ENCODE results near the gene CLIC3.
"Not testable (repeated sequence)": the region's sequence is repeated elsewhere in the genome, so short reads cannot be mapped to it uniquely, and the experiment has no call there.

The CLIC3 gene

GRCh38 chr9:136996361-136997292, at the start of gene CLIC3:
CLIC3 (minus strand) TSS chr9:136996568; CDS start chr9:136996543, 25 bp downstream.
- peak; percentile 23 to 29 for DNase-seq

- no peak for DNase-seq
Observed at GRCh38 chr9:137045294-137046087, 49.1 kb upstream of the CLIC3 start.

- DNase-seq = no peak
Observed at GRCh38 chr9:137044502-137045177, 48.3 kb upstream of the CLIC3 start.

- no peak for DNase-seq
Observed at GRCh38 chr9:137044037-137044436, 47.7 kb upstream of the CLIC3 start.

- DNase-seq = no peak
Observed at GRCh38 chr9:137042751-137043727, 46.7 kb upstream of the CLIC3 start.

GRCh38 chr9:137041124-137041523, 44.8 kb upstream of the CLIC3 start:
- DNase-seq = no peak

GRCh38 chr9:137040568-137040967, 44.2 kb upstream of the CLIC3 start:
- DNase-seq = no peak

- no peak for DNase-seq
Observed at GRCh38 chr9:137039611-137040366, 43.4 kb upstream of the CLIC3 start.

GRCh38 chr9:137038916-137039315, 42.5 kb upstream of the CLIC3 start:
- DNase-seq = no peak

GRCh38 chr9:137037483-137037882, 41.1 kb upstream of the CLIC3 start:
- no peak for DNase-seq

- no peak for DNase-seq
Observed at GRCh38 chr9:137037035-137037434, 40.7 kb upstream of the CLIC3 start.

GRCh38 chr9:137035937-137036336, 39.6 kb upstream of the CLIC3 start:
- DNase-seq = no peak

GRCh38 chr9:137035507-137035834, 39.1 kb upstream of the CLIC3 start:
- no peak for DNase-seq

GRCh38 chr9:137034709-137035506, 38.5 kb upstream of the CLIC3 start:
- peak; percentile 81 to 88 for DNase-seq

GRCh38 chr9:137034039-137034708, 37.8 kb upstream of the CLIC3 start:
- no peak for DNase-seq

GRCh38 chr9:137033481-137033880, 37.1 kb upstream of the CLIC3 start:
- DNase-seq = not testable (repeated sequence)

- no peak for DNase-seq
Observed at GRCh38 chr9:137032858-137033257, 36.5 kb upstream of the CLIC3 start.

GRCh38 chr9:137031904-137032640, 35.7 kb upstream of the CLIC3 start, which contains the start of gene FUT7:
FUT7 (minus strand) TSS chr9:137032088; CDS start chr9:137031991, 97 bp downstream.
- no peak for DNase-seq
